Ishikawa (cell line): ENCODE data around the gene AURKB.

Experiments used
- CEBPB ChIP-seq: IDR thresholded peaks from 2 replicates; pipeline ENCODE4 v1.6.1; 2012
- CREB1 ChIP-seq: IDR thresholded peaks from 2 replicates; pipeline ENCODE4 v1.6.1; 2012; ENCODE audit warnings: low read depth
- EGR1 ChIP-seq: IDR thresholded peaks from 2 replicates; pipeline ENCODE4 v1.6.1; 2012
- EP300 ChIP-seq: IDR thresholded peaks from 2 replicates; pipeline ENCODE4 v1.6.1; 2012; ENCODE audit warnings: borderline replicate concordance
- FOXM1 ChIP-seq: IDR thresholded peaks from 2 replicates; pipeline ENCODE4 v1.6.1; 2012; ENCODE audit warnings: low read depth, borderline replicate concordance
- NFIC ChIP-seq: IDR thresholded peaks from 2 replicates; pipeline ENCODE4 v1.6.1; 2012
- RAD21 ChIP-seq: IDR thresholded peaks from 2 replicates; pipeline ENCODE4 v1.6.1; 2012; ENCODE audit warnings: low read depth
- REST ChIP-seq: IDR thresholded peaks from 2 replicates; pipeline ENCODE4 v1.6.1; 2012; ENCODE audit warnings: low read depth, mild to moderate bottlenecking
- TAF1 ChIP-seq: IDR thresholded peaks from 2 replicates; pipeline ENCODE4 v1.6.1; 2012; ENCODE audit warnings: low read depth, mild to moderate bottlenecking
- TCF12 ChIP-seq: IDR thresholded peaks from 2 replicates; pipeline ENCODE4 v1.6.1; 2012; ENCODE audit warnings: low read depth
- TEAD4 ChIP-seq: IDR thresholded peaks from 2 replicates; pipeline ENCODE4 v1.6.1; 2012
- YY1 ChIP-seq: IDR thresholded peaks from 2 replicates; pipeline ENCODE4 v1.6.1; 2012; ENCODE audit warnings: low read depth
- ZBTB7A ChIP-seq: IDR thresholded peaks from 2 replicates; pipeline ENCODE4 v1.6.1; 2012; ENCODE audit warnings: low read depth
- TF ChIP-seq, protein P1 (sequence below): IDR thresholded peaks from 2 replicates; pipeline ENCODE4 v1.6.1; 2012
- TF ChIP-seq, protein P2 (sequence below): IDR thresholded peaks from 2 replicates; pipeline ENCODE4 v1.6.1; 2012

AURKB gene

DNA sequence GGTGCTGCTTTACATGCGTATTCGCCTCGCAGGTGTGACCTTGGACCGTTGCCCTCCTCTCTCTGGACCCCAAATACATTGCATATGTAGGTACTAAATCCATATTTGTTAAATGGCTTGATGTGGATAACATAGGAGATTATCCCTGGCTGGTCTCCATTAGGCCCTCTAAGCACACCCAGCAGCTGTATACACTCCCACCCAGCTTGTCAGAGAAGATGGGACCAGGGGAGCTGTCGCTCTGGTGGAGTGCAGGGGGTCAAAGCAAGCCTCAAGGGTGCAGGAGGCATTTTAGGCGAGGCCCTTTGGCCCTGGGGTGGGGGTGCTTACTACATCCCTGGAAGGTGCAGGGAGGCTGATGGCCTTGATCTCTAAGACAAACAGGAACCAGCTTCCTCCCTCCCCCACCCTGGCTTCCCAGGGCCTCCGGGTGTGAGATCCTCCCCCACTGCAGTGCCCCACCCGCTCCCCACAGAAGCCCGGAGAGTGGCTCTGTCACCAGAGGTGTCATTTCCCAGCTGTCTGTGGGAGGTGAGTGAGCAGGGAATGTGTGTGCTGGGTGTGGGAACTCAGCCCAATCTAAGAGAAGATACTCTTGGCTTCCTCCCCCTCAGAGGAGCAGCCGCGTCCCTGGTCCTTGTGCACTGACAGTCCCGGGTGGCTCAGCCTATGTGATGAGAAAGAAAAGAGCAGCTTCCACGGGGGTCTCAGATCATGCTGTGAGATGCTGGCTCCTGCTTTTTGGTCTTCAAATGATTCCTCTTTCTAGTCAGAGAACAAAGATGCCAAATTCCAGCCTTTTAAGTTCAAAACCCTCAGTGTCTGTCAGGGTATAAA lies 46.2 kb downstream of the AURKB start:
- no peak for TF ChIP-seq CEBPB

DNA sequence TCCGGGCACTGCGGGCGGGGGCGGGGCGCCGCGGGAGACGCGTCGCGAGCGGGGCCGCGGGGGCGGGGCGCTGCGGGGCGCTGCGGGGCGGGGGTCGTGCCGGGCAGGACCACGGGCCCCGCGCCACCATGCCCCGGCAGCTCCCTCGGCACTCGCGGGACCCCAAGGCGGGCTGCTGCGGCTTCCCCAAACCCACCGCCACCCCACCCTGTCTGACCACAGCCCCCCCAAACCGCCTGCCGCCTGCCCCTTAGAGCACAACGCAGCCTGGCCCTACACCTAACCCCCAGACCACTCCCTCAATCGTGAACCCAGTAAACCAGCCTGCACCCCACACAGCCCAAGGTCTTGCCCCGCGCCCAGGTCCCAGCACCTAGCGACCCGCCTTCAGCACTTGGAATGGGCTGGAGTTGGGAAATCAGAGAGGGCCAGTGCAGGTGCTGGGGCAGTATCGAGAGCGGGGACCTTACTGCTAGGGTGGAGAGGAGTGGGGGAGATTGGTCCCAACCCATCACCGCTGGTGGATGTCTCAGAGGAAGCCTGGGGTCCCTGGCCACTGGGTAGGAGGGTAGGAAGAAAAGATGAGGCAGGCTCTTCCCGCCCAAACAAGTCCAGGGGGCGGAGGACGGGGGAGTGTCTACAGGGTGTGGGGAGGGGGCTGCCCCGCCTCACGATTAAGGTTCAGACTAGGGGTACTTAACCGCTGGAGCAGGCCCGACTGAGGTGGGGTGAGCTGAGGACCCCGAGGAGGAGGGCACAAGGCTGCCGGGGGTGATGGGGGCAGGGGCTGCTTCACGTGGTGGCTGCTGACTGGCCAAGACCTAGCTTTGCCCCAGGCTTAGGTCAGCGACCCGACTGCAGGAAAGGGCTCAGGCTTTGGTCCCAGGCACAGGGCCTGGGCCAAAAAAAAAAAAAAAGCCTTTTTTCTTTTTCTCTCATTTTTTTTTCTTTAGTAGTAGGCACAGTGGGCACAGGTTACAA lies 47.1 kb downstream of the AURKB start:
- TF ChIP-seq, protein P1, sequence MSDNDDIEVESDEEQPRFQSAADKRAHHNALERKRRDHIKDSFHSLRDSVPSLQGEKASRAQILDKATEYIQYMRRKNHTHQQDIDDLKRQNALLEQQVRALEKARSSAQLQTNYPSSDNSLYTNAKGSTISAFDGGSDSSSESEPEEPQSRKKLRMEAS = no peak
- no peak for TF ChIP-seq TCF12
- peak; percentile 49; the same call in 1 of the 2 replicates for TF ChIP-seq ZBTB7A

- TF ChIP-seq ZBTB7A = 0 out of 2 replicates have a peak, but pooled peaks have one; percentile 28
- peak; percentile 92 for TF ChIP-seq YY1
- TF ChIP-seq, protein P2, sequence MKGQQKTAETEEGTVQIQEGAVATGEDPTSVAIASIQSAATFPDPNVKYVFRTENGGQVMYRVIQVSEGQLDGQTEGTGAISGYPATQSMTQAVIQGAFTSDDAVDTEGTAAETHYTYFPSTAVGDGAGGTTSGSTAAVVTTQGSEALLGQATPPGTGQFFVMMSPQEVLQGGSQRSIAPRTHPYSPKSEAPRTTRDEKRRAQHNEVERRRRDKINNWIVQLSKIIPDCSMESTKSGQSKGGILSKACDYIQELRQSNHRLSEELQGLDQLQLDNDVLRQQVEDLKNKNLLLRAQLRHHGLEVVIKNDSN = no peak
- peak; percentile 65; the same call in 1 of the 2 replicates for TF ChIP-seq TAF1
- peak; percentile 26; the same call in 1 of the 2 replicates for TF ChIP-seq NFIC
- no peak for TF ChIP-seq EP300
- TF ChIP-seq CREB1 = no peak
- TF ChIP-seq FOXM1 = no peak
- TF ChIP-seq, protein P1 = peak; percentile 25; the same call in 1 of the 2 replicates
- TF ChIP-seq CEBPB = no peak
- no peak for TF ChIP-seq RAD21
- TF ChIP-seq EGR1 = 0 out of 2 replicates have a peak, but pooled peaks have one; percentile 16
Observed at GRCh38 chr17:8162233-8162996, 48.0 kb downstream of the AURKB start, which contains the start of gene VAMP2. TSS of gene VAMP2 (minus strand) at chr17:8162948. CDS start at chr17:8162879, 69 bp downstream.

DNA sequence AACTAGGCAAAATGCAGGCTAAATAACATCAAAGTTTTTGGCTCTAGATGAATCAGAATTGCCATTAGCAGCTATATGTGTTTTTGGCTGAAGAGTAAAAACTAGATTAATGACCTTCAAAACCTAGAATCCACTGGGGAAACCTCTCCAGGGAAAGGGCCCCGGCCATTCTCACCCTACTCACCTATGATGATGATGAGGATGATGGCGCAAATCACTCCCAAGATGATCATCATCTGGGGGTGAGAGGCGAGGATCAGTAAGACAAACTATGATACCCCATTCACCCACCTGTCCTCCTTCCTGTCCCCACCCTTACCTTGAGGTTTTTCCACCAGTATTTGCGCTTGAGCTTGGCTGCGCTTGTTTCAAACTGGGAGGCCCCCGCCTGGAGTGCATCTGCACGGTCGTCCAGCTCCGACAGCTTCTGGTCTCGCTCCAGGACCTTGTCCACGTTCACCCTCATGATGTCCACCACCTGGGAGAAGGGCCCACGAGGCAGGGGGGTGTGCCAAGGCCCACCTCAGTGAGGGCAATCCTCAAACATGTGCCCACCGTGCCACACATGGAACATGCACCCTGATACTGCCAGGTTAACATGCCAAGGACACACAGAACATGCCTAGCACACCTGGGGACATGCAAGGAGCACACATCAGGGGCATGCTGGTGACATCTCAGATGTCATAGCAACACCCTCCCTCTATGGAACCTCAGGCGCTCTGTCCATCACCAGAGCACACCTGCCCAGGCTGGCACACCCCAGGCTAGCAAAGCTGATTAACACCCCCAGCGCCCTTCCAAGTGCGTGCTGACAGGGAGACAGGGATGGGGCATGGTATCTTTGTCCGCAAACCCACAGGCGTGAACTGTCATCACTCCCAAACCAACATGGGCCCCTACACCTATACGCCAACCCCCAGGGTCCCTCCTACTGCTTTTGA lies 48.8 kb downstream of the AURKB start:
- no peak for TF ChIP-seq CEBPB
- TF ChIP-seq, protein P2 = no peak
- no peak for TF ChIP-seq CREB1
- TF ChIP-seq FOXM1 = no peak
- TF ChIP-seq, protein P1 = no peak
- TF ChIP-seq ZBTB7A = no peak
- no peak for TF ChIP-seq TAF1
- no peak for TF ChIP-seq YY1
- no peak for TF ChIP-seq REST
- no peak for TF ChIP-seq EP300
- no peak for TF ChIP-seq RAD21
- no peak for TF ChIP-seq TCF12
- no peak for TF ChIP-seq EGR1
- no peak for TF ChIP-seq TEAD4
- TF ChIP-seq NFIC = no peak

GRCh38 chr17:8160741-8161221 lies 49.6 kb downstream of the AURKB start:
- TF ChIP-seq EGR1 = no peak
- TF ChIP-seq RAD21 = no peak
- TF ChIP-seq, protein P2 = no peak
